ENCODE data around the gene SOAT2. TPM values are rescaled to one million over a fixed set of nuclear protein-coding genes. Genes with fewer than 3 reads are reported as not detected.
A peak's percentile ranks its signal among the peaks of the same experiment; 100 is the strongest.

The SOAT2 gene
- polyA plus RNA-seq = 126 TPM
- long read RNA-seq, donor 1, transcript SOAT2-201 (15 exons, 2,044 nt) = major isoform, 5 of 51 reads
- long read RNA-seq, donor 1, partial matches to known transcripts = 40 of 51 reads
- long read RNA-seq, donor 1, other reads (novel, unspliced or antisense) = 6 of 51 reads
- long read RNA-seq, donor 2, transcript SOAT2-201 (15 exons, 2,044 nt) = major isoform, 12 of 37 reads
- long read RNA-seq, donor 2, partial matches to known transcripts = 24 of 37 reads
- long read RNA-seq, donor 2, other reads (novel, unspliced or antisense) = 0 of 37 reads
- long read RNA-seq, donor 3 = 0 reads
- long read RNA-seq, donor 4, partial matches to known transcripts = 0 of 1 reads
- long read RNA-seq, donor 4, other reads (novel, unspliced or antisense) = 0 of 1 reads
- long read RNA-seq, donor 5, partial matches to known transcripts = 0 of 3 reads
- long read RNA-seq, donor 5, other reads (novel, unspliced or antisense) = 0 of 3 reads
- long read RNA-seq, donor 6, transcript SOAT2-201 (15 exons, 2,044 nt) = major isoform, 10 of 43 reads
- long read RNA-seq, donor 6, partial matches to known transcripts = 27 of 43 reads
- long read RNA-seq, donor 6, other reads (novel, unspliced or antisense) = 6 of 43 reads
- long read RNA-seq, donor 7, partial matches to known transcripts = 0 of 2 reads
- long read RNA-seq, donor 7, other reads (novel, unspliced or antisense) = 0 of 2 reads
- long read RNA-seq, donor 8, transcript SOAT2-201 (15 exons, 2,044 nt) = major isoform, 14 of 42 reads
- long read RNA-seq, donor 8, partial matches to known transcripts = 20 of 42 reads
- long read RNA-seq, donor 8, other reads (novel, unspliced or antisense) = 6 of 42 reads
- long read RNA-seq, donor 9, transcript SOAT2-201 (15 exons, 2,044 nt) = major isoform, 16 of 57 reads
- long read RNA-seq, donor 9, partial matches to known transcripts = 32 of 57 reads
- long read RNA-seq, donor 9, other reads (novel, unspliced or antisense) = 9 of 57 reads
- long read RNA-seq, donor 10, transcript SOAT2-201 (15 exons, 2,044 nt) = major isoform, 17 of 47 reads
- long read RNA-seq, donor 10, partial matches to known transcripts = 18 of 47 reads
- long read RNA-seq, donor 10, other reads (novel, unspliced or antisense) = 11 of 47 reads
- long read RNA-seq, donor 11, transcript SOAT2-201 (15 exons, 2,044 nt) = major isoform, 6 of 36 reads
- long read RNA-seq, donor 11, partial matches to known transcripts = 25 of 36 reads
- long read RNA-seq, donor 11, other reads (novel, unspliced or antisense) = 5 of 36 reads

DNA sequence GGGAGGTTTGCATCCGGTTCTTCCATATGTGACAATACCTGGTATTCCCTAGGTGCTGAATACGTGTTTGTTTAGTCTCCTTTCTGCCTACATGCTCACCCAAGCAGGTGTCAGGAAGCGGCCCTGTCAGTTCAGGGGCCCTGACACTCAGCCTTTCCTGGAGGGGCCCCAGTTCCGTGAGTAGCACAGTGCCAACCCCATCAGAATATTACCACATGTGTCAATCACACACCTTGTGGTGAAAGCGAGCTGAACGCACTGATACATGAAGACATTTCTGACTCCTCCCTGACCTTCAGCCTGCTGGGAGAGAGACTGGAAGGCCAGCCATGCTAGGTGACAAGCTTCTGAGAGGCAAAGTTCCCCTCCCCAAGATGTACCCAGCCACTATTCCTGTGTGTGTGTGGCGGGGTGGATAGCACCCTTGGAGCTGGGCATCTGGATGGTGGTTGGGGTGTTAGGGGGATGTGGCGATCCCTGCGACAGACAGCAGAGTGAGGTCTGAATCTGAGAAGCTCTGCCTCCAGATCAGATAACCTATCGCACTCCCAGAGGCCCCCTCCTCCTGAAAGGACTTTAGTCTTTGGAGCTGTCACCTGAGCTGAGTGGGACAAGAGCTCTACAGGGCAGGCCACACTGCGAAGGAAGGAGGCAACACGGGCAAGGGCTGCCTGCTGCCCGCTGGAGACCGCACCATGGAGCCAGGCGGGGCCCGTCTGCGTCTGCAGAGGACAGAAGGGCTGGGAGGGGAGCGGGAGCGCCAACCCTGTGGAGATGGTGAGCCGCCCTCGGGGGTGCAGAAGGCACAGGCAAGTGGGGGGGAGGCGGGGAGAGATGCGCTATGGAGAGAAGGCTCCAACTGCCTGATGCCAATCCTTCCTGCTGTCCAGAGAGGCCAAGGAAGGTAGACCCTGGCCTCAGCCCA is at the start of gene SOAT2:
TSS of gene SOAT2 (plus strand) at position 604 of the 925 bp plus-strand sequence. CDS start at position 696, 92 bp downstream.
- Histone ChIP-seq H3K9me3 (ENCODE audit: control insufficient read depth, low read depth, low read length) (no peaks in the 10 kb centered on the region), H3K27me3 (ENCODE audit: control insufficient read depth, insufficient read depth, low read length) (no peaks in the 10 kb centered on the region), H3K4me1 (ENCODE audit: control insufficient read depth, insufficient read depth, low read length) (peaks cover 55% of the 10 kb centered on the region), H3K36me3 (ENCODE audit: control insufficient read depth, insufficient read depth, low read length) (no peaks in the 10 kb centered on the region), H3K27ac (ENCODE audit: low read length) (peak within 1 kb of the TSS; percentile 91), H3K4me3 (ENCODE audit: low read length) (peak within 1 kb of the TSS; percentile 45)
- WGBS (ENCODE audit: insufficient coverage, low lambda C conversion rate) = 23% methylated on average over 5 of the region's 23 CpGs
- DNase-seq = peak; percentile 85 to 96

GRCh38 chr12:53054112-53054878 is 49.0 kb upstream of the SOAT2 start:
- Histone ChIP-seq H3K36me3 (ENCODE audit: control insufficient read depth, insufficient read depth, low read length) (peaks cover 23% of the 10 kb centered on the region), H3K27ac (ENCODE audit: low read length) (peak overlapping the region; percentile 94), H3K27me3 (ENCODE audit: control insufficient read depth, insufficient read depth, low read length) (no peaks in the 10 kb centered on the region), H3K4me3 (ENCODE audit: low read length) (peak overlapping the region; percentile 69), H3K4me1 (ENCODE audit: control insufficient read depth, insufficient read depth, low read length) (peaks cover 49% of the 10 kb centered on the region), H3K9me3 (ENCODE audit: control insufficient read depth, low read depth, low read length) (no peaks in the 10 kb centered on the region)
- DNase-seq = peak; percentile 96 to 98
- WGBS (ENCODE audit: insufficient coverage, low lambda C conversion rate) = 0% methylated on average over 1 of the region's 48 CpGs

- no peak for DNase-seq
- no peaks in the 10 kb centered on the region for H3K27me3 ChIP-seq (ENCODE audit: control insufficient read depth, insufficient read depth, low read length)
- no peak overlapping the region for H3K4me3 ChIP-seq (ENCODE audit: low read length)
- WGBS (ENCODE audit: insufficient coverage, low lambda C conversion rate) = no CpG with 5 or more reads among the region's 15 CpGs
- H3K27ac ChIP-seq (ENCODE audit: low read length) = no peak overlapping the region
- peaks cover 31% of the 10 kb centered on the region for H3K36me3 ChIP-seq (ENCODE audit: control insufficient read depth, insufficient read depth, low read length)
- H3K9me3 ChIP-seq (ENCODE audit: control insufficient read depth, low read depth, low read length) = no peaks in the 10 kb centered on the region
- H3K4me1 ChIP-seq (ENCODE audit: control insufficient read depth, insufficient read depth, low read length) = peaks cover 35% of the 10 kb centered on the region
Measured at GRCh38 chr12:53055471-53056266, 47.6 kb upstream of the SOAT2 start.

- Histone ChIP-seq H3K27me3 (ENCODE audit: control insufficient read depth, insufficient read depth, low read length) (no peaks in the 10 kb centered on the region), H3K4me3 (ENCODE audit: low read length) (no peak overlapping the region), H3K4me1 (ENCODE audit: control insufficient read depth, insufficient read depth, low read length) (peaks cover 34% of the 10 kb centered on the region), H3K36me3 (ENCODE audit: control insufficient read depth, insufficient read depth, low read length) (peaks cover 36% of the 10 kb centered on the region), H3K9me3 (ENCODE audit: control insufficient read depth, low read depth, low read length) (no peaks in the 10 kb centered on the region), H3K27ac (ENCODE audit: low read length) (no peak overlapping the region)
- no peak for DNase-seq
- 83% methylated on average over 1 of the region's 5 CpGs for WGBS (ENCODE audit: insufficient coverage, low lambda C conversion rate)
Measured at GRCh38 chr12:53056296-53056695, 47.0 kb upstream of the SOAT2 start.

GRCh38 chr12:53056901-53057300 is 46.4 kb upstream of the SOAT2 start:
- no peak overlapping the region for H3K27ac ChIP-seq (ENCODE audit: low read length)
- no peak for DNase-seq
- no peak overlapping the region for H3K4me3 ChIP-seq (ENCODE audit: low read length)
- H3K36me3 ChIP-seq (ENCODE audit: control insufficient read depth, insufficient read depth, low read length) = peaks cover 36% of the 10 kb centered on the region
- no peaks in the 10 kb centered on the region for H3K27me3 ChIP-seq (ENCODE audit: control insufficient read depth, insufficient read depth, low read length)
- no peaks in the 10 kb centered on the region for H3K9me3 ChIP-seq (ENCODE audit: control insufficient read depth, low read depth, low read length)
- H3K4me1 ChIP-seq (ENCODE audit: control insufficient read depth, insufficient read depth, low read length) = peaks cover 34% of the 10 kb centered on the region
- WGBS (ENCODE audit: insufficient coverage, low lambda C conversion rate) = no CpG with 5 or more reads among the region's 7 CpGs

DNA sequence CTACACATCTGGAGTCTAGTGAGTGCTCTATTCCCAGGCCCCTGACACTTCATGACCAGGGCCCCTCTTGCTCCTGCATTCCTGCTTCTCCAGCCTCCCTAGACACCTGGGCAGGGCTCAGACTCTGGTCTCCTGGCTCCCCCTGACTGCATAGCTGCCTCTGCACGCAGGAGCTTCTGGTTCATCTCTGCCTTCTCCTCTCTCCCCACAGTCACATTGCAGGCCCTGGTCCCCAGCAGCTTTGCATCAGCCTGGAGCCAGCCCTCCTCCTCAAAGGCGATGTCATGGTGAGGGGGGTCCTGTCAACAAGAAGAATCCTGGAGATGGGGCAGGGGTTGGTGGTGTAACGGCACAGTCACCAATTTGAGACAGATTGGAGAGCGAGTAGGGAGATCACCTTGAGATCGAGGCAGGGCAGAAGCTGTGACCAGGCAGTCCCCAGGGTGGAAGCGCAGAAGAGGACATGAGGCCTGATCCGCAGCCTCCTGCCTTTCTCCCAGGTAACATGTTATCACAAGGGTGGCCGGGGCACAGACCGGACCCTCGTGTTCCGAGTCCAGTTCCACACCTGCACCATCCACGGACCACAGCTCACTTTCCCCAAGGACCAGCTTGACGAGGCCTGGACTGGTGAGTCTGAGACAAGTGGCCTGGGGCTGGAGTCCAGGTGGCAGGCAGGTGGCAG is 45.3 kb upstream of the SOAT2 start:
- H3K27ac ChIP-seq (ENCODE audit: low read length) = no peak overlapping the region
- no CpG with 5 or more reads among the region's 13 CpGs for WGBS (ENCODE audit: insufficient coverage, low lambda C conversion rate)
- peaks cover 41% of the 10 kb centered on the region for H3K36me3 ChIP-seq (ENCODE audit: control insufficient read depth, insufficient read depth, low read length)
- no peak overlapping the region for H3K4me3 ChIP-seq (ENCODE audit: low read length)
- H3K4me1 ChIP-seq (ENCODE audit: control insufficient read depth, insufficient read depth, low read length) = peaks cover 28% of the 10 kb centered on the region
- no peaks in the 10 kb centered on the region for H3K27me3 ChIP-seq (ENCODE audit: control insufficient read depth, insufficient read depth, low read length)
- no peaks in the 10 kb centered on the region for H3K9me3 ChIP-seq (ENCODE audit: control insufficient read depth, low read depth, low read length)
- no peak for DNase-seq

DNA sequence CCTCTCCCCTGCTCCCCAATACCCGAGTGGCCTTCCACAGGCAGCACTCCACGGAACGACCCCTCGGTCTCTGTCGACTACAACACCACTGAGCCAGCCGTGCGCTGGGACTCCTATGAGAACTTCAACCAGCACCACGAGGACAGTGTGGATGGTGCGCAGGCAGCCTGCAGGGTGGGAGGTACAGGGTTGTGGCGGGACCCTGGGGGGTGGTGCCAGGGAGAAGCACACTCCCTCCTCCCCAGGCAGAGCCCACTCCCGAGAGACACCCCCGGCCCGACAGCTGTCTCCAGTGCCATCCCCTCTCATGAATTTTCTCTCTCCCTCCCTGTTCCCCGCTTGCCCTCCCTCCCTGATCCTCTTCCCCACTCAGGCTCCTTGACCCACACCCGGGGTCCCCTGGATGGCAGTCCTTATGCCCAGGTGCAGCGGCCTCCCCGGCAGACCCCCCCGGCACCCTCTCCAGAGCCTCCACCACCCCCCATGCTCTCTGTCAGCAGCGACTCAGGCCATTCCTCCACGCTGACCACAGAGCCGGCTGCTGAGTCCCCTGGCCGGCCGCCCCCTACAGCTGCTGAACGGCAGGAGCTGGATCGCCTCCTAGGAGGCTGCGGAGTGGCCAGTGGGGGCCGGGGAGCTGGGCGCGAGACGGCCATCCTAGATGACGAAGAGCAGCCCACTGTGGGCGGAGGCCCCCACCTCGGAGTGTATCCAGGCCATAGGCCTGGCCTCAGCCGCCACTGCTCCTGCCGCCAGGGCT is 44.4 kb upstream of the SOAT2 start:
- Histone ChIP-seq H3K9me3 (ENCODE audit: control insufficient read depth, low read depth, low read length) (no peaks in the 10 kb centered on the region), H3K27me3 (ENCODE audit: control insufficient read depth, insufficient read depth, low read length) (no peaks in the 10 kb centered on the region), H3K4me3 (ENCODE audit: low read length) (no peak overlapping the region), H3K27ac (ENCODE audit: low read length) (no peak overlapping the region), H3K36me3 (ENCODE audit: control insufficient read depth, insufficient read depth, low read length) (peaks cover 49% of the 10 kb centered on the region), H3K4me1 (ENCODE audit: control insufficient read depth, insufficient read depth, low read length) (peaks cover 19% of the 10 kb centered on the region)
- DNase-seq = no peak
- WGBS (ENCODE audit: insufficient coverage, low lambda C conversion rate) = no CpG with 5 or more reads among the region's 35 CpGs

All from large intestine (tissue), 12 donors.